Measurements from ENCODE around the gene SLC29A3. TPM values are rescaled to one million over a fixed set of nuclear protein-coding genes. Genes with fewer than 3 reads are reported as not detected.

SLC29A3 gene
- polyA plus RNA-seq, 1 donor (not counting 4 experiments of a cell fraction or from before 2014, with no cell fraction given) = 0.52 TPM

DNA sequence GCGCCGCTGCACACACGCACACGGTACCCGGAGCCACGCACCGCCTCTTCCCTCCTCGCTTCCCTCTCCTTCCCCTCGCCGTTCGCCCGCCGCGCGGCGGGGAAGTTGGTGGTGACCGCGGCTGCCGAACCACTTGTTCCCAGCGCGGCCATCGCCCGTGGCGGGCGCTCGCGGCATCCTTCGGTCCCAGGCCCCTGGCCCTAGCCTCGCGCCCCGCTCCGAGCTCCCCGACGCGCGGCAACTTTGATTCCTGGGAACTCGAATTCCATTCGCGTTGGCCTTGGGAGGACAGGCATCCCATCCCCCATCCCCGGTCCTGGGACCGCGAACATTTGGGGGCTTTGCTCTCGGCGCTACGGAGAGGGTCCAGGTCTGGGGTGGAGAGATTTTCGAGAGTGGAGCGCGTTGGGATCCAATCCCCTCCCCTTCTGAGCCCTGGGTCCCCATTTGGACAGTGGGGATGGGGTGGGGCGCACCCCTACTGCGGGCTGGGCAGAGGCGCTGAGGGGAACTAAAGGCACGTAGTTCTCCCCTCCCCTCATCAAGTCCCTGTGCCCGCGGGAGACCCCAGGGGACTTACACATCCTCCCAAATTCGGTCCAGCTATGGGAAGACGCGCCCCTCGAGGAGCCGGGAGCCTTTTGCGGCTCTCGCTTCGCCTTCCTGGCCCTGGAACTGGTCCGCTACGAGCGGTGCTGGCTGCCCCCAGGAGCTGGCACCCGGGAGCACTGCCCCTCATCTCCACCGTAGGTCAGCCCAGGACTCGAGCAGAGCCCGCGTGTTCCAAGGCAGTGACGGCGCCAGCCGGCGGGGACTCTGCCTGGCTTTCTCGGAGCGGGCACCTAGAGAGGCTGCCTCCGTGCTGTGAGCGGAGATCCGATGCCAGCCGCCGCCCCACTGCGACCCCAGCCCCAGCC, 78.5 kb downstream of the SLC29A3 start:
- TF ChIP-seq, protein P1, sequence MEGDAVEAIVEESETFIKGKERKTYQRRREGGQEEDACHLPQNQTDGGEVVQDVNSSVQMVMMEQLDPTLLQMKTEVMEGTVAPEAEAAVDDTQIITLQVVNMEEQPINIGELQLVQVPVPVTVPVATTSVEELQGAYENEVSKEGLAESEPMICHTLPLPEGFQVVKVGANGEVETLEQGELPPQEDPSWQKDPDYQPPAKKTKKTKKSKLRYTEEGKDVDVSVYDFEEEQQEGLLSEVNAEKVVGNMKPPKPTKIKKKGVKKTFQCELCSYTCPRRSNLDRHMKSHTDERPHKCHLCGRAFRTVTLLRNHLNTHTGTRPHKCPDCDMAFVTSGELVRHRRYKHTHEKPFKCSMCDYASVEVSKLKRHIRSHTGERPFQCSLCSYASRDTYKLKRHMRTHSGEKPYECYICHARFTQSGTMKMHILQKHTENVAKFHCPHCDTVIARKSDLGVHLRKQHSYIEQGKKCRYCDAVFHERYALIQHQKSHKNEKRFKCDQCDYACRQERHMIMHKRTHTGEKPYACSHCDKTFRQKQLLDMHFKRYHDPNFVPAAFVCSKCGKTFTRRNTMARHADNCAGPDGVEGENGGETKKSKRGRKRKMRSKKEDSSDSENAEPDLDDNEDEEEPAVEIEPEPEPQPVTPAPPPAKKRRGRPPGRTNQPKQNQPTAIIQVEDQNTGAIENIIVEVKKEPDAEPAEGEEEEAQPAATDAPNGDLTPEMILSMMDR (optimal IDR thresholded peaks at IDR 0.05 in 1 of 3, IDR thresholded peaks at IDR 0.05 in 1 of 3, conservative IDR thresholded peaks at IDR 0.05 in 1 of 3; ENCODE audit: extremely low read depth in 1 of 3, insufficient read depth in 2 of 3, low read length in 3 of 3) = no peak
- TF ChIP-seq EZH2 (IDR thresholded peaks at IDR 0.05; ENCODE audit: low read length) = peak; percentile 98
- peaks cover 60% of the 10 kb centered on the region for H3K27me3 ChIP-seq (ENCODE audit: control insufficient read depth, extremely low read depth, insufficient read depth, low read length)
- dilution Hi-C loops (cut with MboI; ENCODE audit: extremely low pct_ligation_motif_present, low sequenced_read_pairs) = no loop called here

DNA sequence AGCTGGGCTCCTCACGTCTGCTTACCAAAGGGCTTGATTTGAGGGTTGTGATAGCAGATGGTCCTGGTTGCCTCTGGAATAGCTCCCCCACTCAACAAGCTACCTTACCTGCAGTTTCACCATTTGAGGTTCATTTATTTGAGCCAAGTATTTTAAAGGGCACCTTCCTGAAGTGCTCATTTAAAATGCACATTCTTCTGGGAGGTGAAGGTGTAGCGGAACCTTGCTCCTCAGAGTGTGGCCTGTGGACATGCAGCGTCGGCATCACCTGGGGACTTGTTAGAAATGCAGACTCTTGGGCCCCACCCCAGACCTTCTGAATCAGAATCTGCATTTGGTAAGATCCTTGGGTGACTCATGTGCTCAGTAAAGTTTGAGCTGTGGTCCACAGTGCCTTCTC, 79.9 kb downstream of the SLC29A3 start:
- dilution Hi-C loops (cut with MboI; ENCODE audit: extremely low pct_ligation_motif_present, low sequenced_read_pairs) = no loop called here
- Histone ChIP-seq H4K20me1 (ENCODE audit: control insufficient read depth, extremely low read depth, insufficient read depth, low read length) (no peaks in the 10 kb centered on the region), H2AFZ (ENCODE audit: control insufficient read depth, low read length) (no peak overlapping the region), H3K79me2 (ENCODE audit: control insufficient read depth, insufficient read depth, low read length) (no peaks in the 10 kb centered on the region), H3K9me3 (ENCODE audit: control insufficient read depth, low read depth, low read length) (no peaks in the 10 kb centered on the region), H3K27ac (ENCODE audit: control insufficient read depth, insufficient read depth, low read length) (no peak overlapping the region), H3K4me2 (ENCODE audit: control insufficient read depth, extremely low read depth, insufficient read depth, low read depth, low read length) (no peak overlapping the region), H3K9ac (ENCODE audit: control insufficient read depth, extremely low read depth, insufficient read depth, low read length) (no peak overlapping the region), H3K9me1 (ENCODE audit: control insufficient read depth, extremely low read depth, insufficient read depth, low read length) (no peaks in the 10 kb centered on the region), H3K4me3 (ENCODE audit: control insufficient read depth in 2 of 3, extremely low read depth in 1 of 3, insufficient read depth in 2 of 3, low read depth in 1 of 3, low read length in 3 of 3) (no peak overlapping the region), H3K27me3 (ENCODE audit: control insufficient read depth, extremely low read depth, insufficient read depth, low read length) (peaks cover 49% of the 10 kb centered on the region), H3K36me3 (ENCODE audit: control insufficient read depth in 2 of 2, extremely low read depth in 1 of 2, insufficient read depth in 2 of 2, low read length in 2 of 2) (no peaks in the 10 kb centered on the region), H3K4me1 (ENCODE audit: control insufficient read depth, extremely low read depth, insufficient read depth, low read length) (no peaks in the 10 kb centered on the region)
- no peak for FAIRE-seq
- TF ChIP-seq EZH2 (IDR thresholded peaks at IDR 0.05; ENCODE audit: low read length) = no peak
- TF ChIP-seq, protein P1 (optimal IDR thresholded peaks at IDR 0.05 in 1 of 3, IDR thresholded peaks at IDR 0.05 in 1 of 3, conservative IDR thresholded peaks at IDR 0.05 in 1 of 3; ENCODE audit: extremely low read depth in 1 of 3, insufficient read depth in 2 of 3, low read length in 3 of 3) = no peak
- no peak for DNase-seq (ENCODE audit: low read depth, low spot score)

More for the DNA sequence above, 78.5 kb downstream of the SLC29A3 start:
- H3K4me3 ChIP-seq (ENCODE audit: control insufficient read depth in 2 of 3, extremely low read depth in 1 of 3, insufficient read depth in 2 of 3, low read depth in 1 of 3, low read length in 3 of 3) = no peak overlapping the region
- no peaks in the 10 kb centered on the region for H4K20me1 ChIP-seq (ENCODE audit: control insufficient read depth, extremely low read depth, insufficient read depth, low read length)
- no peak overlapping the region for H2AFZ ChIP-seq (ENCODE audit: control insufficient read depth, low read length)
- peak overlapping the region; percentile 42 for H3K4me2 ChIP-seq (ENCODE audit: control insufficient read depth, extremely low read depth, insufficient read depth, low read depth, low read length)
- no peaks in the 10 kb centered on the region for H3K79me2 ChIP-seq (ENCODE audit: control insufficient read depth, insufficient read depth, low read length)
- FAIRE-seq (no peak), DNase-seq (ENCODE audit: low read depth, low spot score) (no peak)
- H3K9ac ChIP-seq (ENCODE audit: control insufficient read depth, extremely low read depth, insufficient read depth, low read length) = no peak overlapping the region
- no peaks in the 10 kb centered on the region for H3K9me1 ChIP-seq (ENCODE audit: control insufficient read depth, extremely low read depth, insufficient read depth, low read length)
- H3K4me1 ChIP-seq (ENCODE audit: control insufficient read depth, extremely low read depth, insufficient read depth, low read length) = no peaks in the 10 kb centered on the region
- H3K9me3 ChIP-seq (ENCODE audit: control insufficient read depth, low read depth, low read length) = no peaks in the 10 kb centered on the region
- H3K27ac ChIP-seq (ENCODE audit: control insufficient read depth, insufficient read depth, low read length) = no peak overlapping the region
- no peaks in the 10 kb centered on the region for H3K36me3 ChIP-seq (ENCODE audit: control insufficient read depth in 2 of 2, extremely low read depth in 1 of 2, insufficient read depth in 2 of 2, low read length in 2 of 2)
